NCI-H128 (cell line): Measurements from ENCODE around the gene FAM13A.
"Not testable (repeated sequence)": the region's sequence is repeated elsewhere in the genome, so short reads cannot be mapped to it uniquely, and the experiment has no call there.

ENCODE experiments used
- DNase-seq: peaks from one replicate; lab custom pipeline; 2025; ENCODE audit not compliant: unreplicated experiment; lab: John Stamatoyannopoulos, UW

The FAM13A gene

GRCh38 chr4:88908521-88908920 lies 148.5 kb downstream of the FAM13A start:
- DNase-seq: no peak

GRCh38 chr4:88908003-88908402 lies 149.0 kb downstream of the FAM13A start:
- no peak for DNase-seq

- DNase-seq: no peak
Measured at GRCh38 chr4:88907478-88907877, 149.5 kb downstream of the FAM13A start.

GRCh38 chr4:88904240-88904639 lies 152.7 kb downstream of the FAM13A start:
- not testable (repeated sequence) for DNase-seq

GRCh38 chr4:88900432-88900831 lies 156.6 kb downstream of the FAM13A start:
- DNase-seq: no peak

GRCh38 chr4:88897752-88898151 lies 159.2 kb downstream of the FAM13A start:
- DNase-seq: no peak

GRCh38 chr4:88897180-88897579 lies 159.8 kb downstream of the FAM13A start:
- no peak for DNase-seq

- DNase-seq: no peak
Measured at GRCh38 chr4:88893961-88894360, 163.0 kb downstream of the FAM13A start.

GRCh38 chr4:88892646-88893045 lies 164.3 kb downstream of the FAM13A start:
- no peak for DNase-seq

- no peak for DNase-seq
Measured at GRCh38 chr4:88891636-88892035, 165.3 kb downstream of the FAM13A start.

- DNase-seq: not testable (repeated sequence)
Measured at GRCh38 chr4:88887409-88887808, 169.6 kb downstream of the FAM13A start.

GRCh38 chr4:88881227-88881569 lies 175.8 kb downstream of the FAM13A start:
- peak; percentile 6 for DNase-seq

- no peak for DNase-seq
Measured at GRCh38 chr4:88880501-88881226, 176.3 kb downstream of the FAM13A start.

GRCh38 chr4:88879991-88880390 lies 177.0 kb downstream of the FAM13A start:
- DNase-seq: no peak

- DNase-seq: no peak
Measured at GRCh38 chr4:88878642-88879041, 178.3 kb downstream of the FAM13A start.

GRCh38 chr4:88870428-88870827 lies 186.6 kb downstream of the FAM13A start:
- no peak for DNase-seq

- no peak for DNase-seq
Measured at GRCh38 chr4:88868510-88868909, 188.5 kb downstream of the FAM13A start.

GRCh38 chr4:88866862-88867550 lies 190.0 kb downstream of the FAM13A start:
- no peak for DNase-seq

- no peak for DNase-seq
Measured at GRCh38 chr4:88865466-88865865, 191.5 kb downstream of the FAM13A start.

GRCh38 chr4:88865046-88865445 lies 191.9 kb downstream of the FAM13A start:
- no peak for DNase-seq

- no peak for DNase-seq
Measured at GRCh38 chr4:88860586-88860985, 196.4 kb downstream of the FAM13A start.

- no peak for DNase-seq
Measured at GRCh38 chr4:88859191-88859812, 197.7 kb downstream of the FAM13A start.
